ENCODE data around the gene PTGES. TPM values are rescaled to one million over a fixed set of nuclear protein-coding genes. Genes with fewer than 3 reads are reported as not detected.
A peak's percentile ranks its signal among the peaks of the same experiment; 100 is the strongest.

PTGES gene
- total and polyA plus RNA-seq, 11 donors = 0.30 to 3.0 (median 1.2) TPM

GRCh38 chr9:129716091-129716490 is 36.8 kb downstream of the PTGES start:
- TF ChIP-seq POLR2A (IDR thresholded peaks at IDR 0.05) (no peak), CTCF (IDR thresholded peaks at IDR 0.05) (no peak)
- no peak overlapping the region for H3K4me3 ChIP-seq
- peaks cover 0 to 12% (median 0%) of the 10 kb centered on the region in 9 donors for H3K27me3 ChIP-seq
- ATAC-seq = peak in 2 of 4 donors; percentile 72 to 86
- H3K9me3 ChIP-seq = no peaks in the 10 kb centered on the region
- no peaks in the 10 kb centered on the region for H3K36me3 ChIP-seq
- DNase-seq = no peak
- peaks cover 0 to 21% (median 7%) of the 10 kb centered on the region in 12 donors for H3K4me1 ChIP-seq
- intact Hi-C loops (cut with DNase I) = no loop called here
- WGBS, 4 donors = 40 to 51% (median 46%) methylated on average over 5 of the region's 5 CpGs
- H3K27ac ChIP-seq = peak overlapping the region in 5 of 12 donors; percentile 56 to 81 (median 64)

- Histone ChIP-seq H3K27me3 (peaks cover 0 to 12% (median 0%) of the 10 kb centered on the region in 9 donors), H3K4me1 (peaks cover 0 to 21% (median 7%) of the 10 kb centered on the region in 12 donors), H3K36me3 (no peaks in the 10 kb centered on the region), H3K9me3 (no peaks in the 10 kb centered on the region), H3K27ac (no peak overlapping the region), H3K4me3 (no peak overlapping the region)
- intact Hi-C loops (cut with DNase I) = no loop called here
- 73 to 83% (median 81%) methylated on average over 14 to 15 of the region's 15 CpGs for WGBS, 4 donors
- no peak for ATAC-seq
- DNase-seq = no peak
- TF ChIP-seq POLR2A (IDR thresholded peaks at IDR 0.05) (no peak), CTCF (IDR thresholded peaks at IDR 0.05) (no peak)
Observed at GRCh38 chr9:129714511-129715061, 38.3 kb downstream of the PTGES start.

- intact Hi-C loops (cut with DNase I) = no loop called here
- WGBS, 4 donors = 93 to 95% (median 94%) methylated on average over 10 of the region's 10 CpGs
- peaks cover 0 to 12% (median 0%) of the 10 kb centered on the region in 9 donors for H3K27me3 ChIP-seq
- no peaks in the 10 kb centered on the region for H3K36me3 ChIP-seq
- no peaks in the 10 kb centered on the region for H3K9me3 ChIP-seq
- H3K27ac ChIP-seq = peak overlapping the region in 2 of 12 donors; percentile 59 to 77
- TF ChIP-seq CTCF (IDR thresholded peaks at IDR 0.05) (no peak), POLR2A (IDR thresholded peaks at IDR 0.05) (no peak)
- ATAC-seq = no peak
- peaks cover 0 to 21% (median 7%) of the 10 kb centered on the region in 12 donors for H3K4me1 ChIP-seq
- no peak overlapping the region for H3K4me3 ChIP-seq
- no peak for DNase-seq
Observed at GRCh38 chr9:129713402-129713679, 39.5 kb downstream of the PTGES start.

- Histone ChIP-seq H3K27me3 (peaks cover 0 to 12% (median 0%) of the 10 kb centered on the region in 9 donors), H3K36me3 (no peaks in the 10 kb centered on the region), H3K9me3 (no peaks in the 10 kb centered on the region), H3K4me3 (peak overlapping the region in 4 of 12 donors; percentile 0 to 28 (median 5)), H3K4me1 (peaks cover 0 to 21% (median 7%) of the 10 kb centered on the region in 12 donors), H3K27ac (peak overlapping the region in 9 of 12 donors; percentile 22 to 77 (median 59))
- ATAC-seq = peak in 1 of 4 donors; percentile 61
- intact Hi-C loops (cut with DNase I) = no loop called here
- DNase-seq = no peak
- TF ChIP-seq POLR2A (IDR thresholded peaks at IDR 0.05) = no peak
- TF ChIP-seq CTCF (IDR thresholded peaks at IDR 0.05) = no peak
- 56 to 63% (median 60%) methylated on average over 25 to 26 of the region's 26 CpGs for WGBS, 4 donors
Observed at GRCh38 chr9:129712634-129713401, 40.0 kb downstream of the PTGES start.

Data from heart left ventricle (tissue), 16 donors.